ENCODE data around the gene ZNF710.

DNA sequence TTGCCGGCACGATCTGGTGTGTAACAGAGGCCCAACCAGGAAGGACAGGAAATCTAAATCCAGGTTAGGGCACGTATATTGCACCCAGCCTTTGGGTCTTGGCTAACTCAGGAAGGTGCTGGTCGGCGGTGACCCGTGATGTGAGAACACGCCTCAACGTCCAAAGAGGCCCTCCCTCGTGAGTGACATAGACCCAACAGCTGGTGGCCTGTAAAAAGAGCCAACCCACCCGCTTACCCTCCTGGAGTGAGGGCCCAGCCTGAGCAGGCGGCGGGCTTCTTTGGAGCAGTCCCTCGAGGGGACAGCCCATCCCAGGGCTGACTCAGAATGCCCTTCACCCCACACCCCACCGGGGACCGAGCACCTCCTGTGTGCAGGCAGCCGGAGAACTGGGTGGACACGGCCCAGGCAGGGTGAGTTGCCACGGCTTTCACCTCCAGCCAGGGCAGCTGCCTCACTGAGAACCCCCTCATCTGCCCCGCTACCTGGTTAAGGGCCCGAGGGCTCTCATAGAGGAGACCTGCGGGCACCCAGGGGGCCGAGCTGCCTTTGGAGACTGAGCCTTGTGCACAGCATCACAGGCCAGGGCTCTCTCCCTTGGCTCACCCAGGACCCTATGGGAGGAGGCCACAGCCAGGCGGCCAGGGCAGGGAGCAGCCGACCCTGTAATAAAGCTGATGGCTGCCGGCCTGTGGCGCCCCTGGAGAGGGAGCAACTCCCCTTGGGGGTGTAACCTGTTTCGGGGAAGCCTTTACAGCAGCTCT is 41.8 kb downstream of the ZNF710 start:
- TF ChIP-seq, protein P1, sequence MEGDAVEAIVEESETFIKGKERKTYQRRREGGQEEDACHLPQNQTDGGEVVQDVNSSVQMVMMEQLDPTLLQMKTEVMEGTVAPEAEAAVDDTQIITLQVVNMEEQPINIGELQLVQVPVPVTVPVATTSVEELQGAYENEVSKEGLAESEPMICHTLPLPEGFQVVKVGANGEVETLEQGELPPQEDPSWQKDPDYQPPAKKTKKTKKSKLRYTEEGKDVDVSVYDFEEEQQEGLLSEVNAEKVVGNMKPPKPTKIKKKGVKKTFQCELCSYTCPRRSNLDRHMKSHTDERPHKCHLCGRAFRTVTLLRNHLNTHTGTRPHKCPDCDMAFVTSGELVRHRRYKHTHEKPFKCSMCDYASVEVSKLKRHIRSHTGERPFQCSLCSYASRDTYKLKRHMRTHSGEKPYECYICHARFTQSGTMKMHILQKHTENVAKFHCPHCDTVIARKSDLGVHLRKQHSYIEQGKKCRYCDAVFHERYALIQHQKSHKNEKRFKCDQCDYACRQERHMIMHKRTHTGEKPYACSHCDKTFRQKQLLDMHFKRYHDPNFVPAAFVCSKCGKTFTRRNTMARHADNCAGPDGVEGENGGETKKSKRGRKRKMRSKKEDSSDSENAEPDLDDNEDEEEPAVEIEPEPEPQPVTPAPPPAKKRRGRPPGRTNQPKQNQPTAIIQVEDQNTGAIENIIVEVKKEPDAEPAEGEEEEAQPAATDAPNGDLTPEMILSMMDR (IDR thresholded peaks at IDR 0.05; ENCODE audit: control extremely low read depth in 1 of 3, insufficient read depth in 1 of 3, low read depth in 1 of 3, low read length in 3 of 3), result no peak
- no peak for TF ChIP-seq POLR2A (IDR thresholded peaks at IDR 0.05; ENCODE audit: control extremely low read depth in 1 of 2, low read depth in 2 of 2, low read length in 2 of 2)

All from H1 (cell line).